Right atrium auricular region (tissue), 2 donors: ENCODE results near the gene FGF14. TPM values are rescaled to one million over a fixed set of nuclear protein-coding genes. Genes with fewer than 3 reads are reported as not detected.
"Not testable (repeated sequence)": the region's sequence is repeated elsewhere in the genome, so short reads cannot be mapped to it uniquely, and the experiment has no call there.

Source experiments
- DNase-seq: peaks from one replicate; pipeline ENCODE4 v3.0.0-alpha.2; 2019; ENCODE audit warnings: low spot score
- H3K27ac ChIP-seq, 2 donors: fragments of 200-600 bp; sonication (generic); 1 replicate in 1 of 2; 2 replicates in 1 of 2; pipeline ENCODE4 v1.5.1; 2016 to 2019
- H3K27me3 ChIP-seq, 2 donors: fragments of 200-600 bp; sonication (generic); one replicate each; pipeline versions ENCODE4 v1.5.1 to v1.6.0; 2017 to 2019
- H3K36me3 ChIP-seq: fragments of 200-600 bp; sonication (generic); one replicate; pipeline ENCODE4 v1.5.1; 2016
- H3K4me1 ChIP-seq, 2 donors: fragments of 200-600 bp; sonication (generic); one replicate each; pipeline versions ENCODE4 v1.5.1 to v1.6.0; 2017 to 2019
- H3K4me3 ChIP-seq, 2 donors: fragments of 200-600 bp; sonication (generic); 1 replicate in 1 of 2; 2 replicates in 1 of 2; pipeline ENCODE4 v1.5.1; 2017 to 2019; ENCODE audit warnings: mild to moderate bottlenecking in 1 of 2, moderate library complexity in 1 of 2
- H3K9me3 ChIP-seq, 2 donors: fragments of 200-600 bp; sonication (generic); one replicate each; pipeline ENCODE4 v1.5.1; 2019
- CTCF ChIP-seq, 2 donors: fragments of 200-600 bp; sonication (generic); IDR thresholded peaks; one replicate each; pipeline ENCODE4 v1.5.1; 2019; ENCODE audit warnings: antibody characterized with exemption in 2 of 2
- total RNA-seq, 2 donors: library from RNA; depleted of rRNA; stranded (reverse); fragments of >200 nt; gene quantifications; one replicate each; pipeline ENCODE4 v1.1.0, GENCODE V29; 2016

Gene FGF14
- total RNA-seq, 2 donors from 2014 or later, result 1.3 to 1.7 TPM

- Histone ChIP-seq H3K9me3 (no peaks in the 10 kb centered on the region), H3K27me3 (no peaks in the 10 kb centered on the region), H3K4me3 (no peak overlapping the region), H3K27ac (peak overlapping the region in 1 of 2 donors; percentile 62), H3K4me1 (no peaks in the 10 kb centered on the region), H3K36me3 (no peaks in the 10 kb centered on the region)
- DNase-seq, result no peak
- no peak for TF ChIP-seq CTCF (IDR thresholded peaks at IDR 0.05)
Measured at GRCh38 chr13:102089177-102089576, 312.7 kb downstream of the FGF14 start.

GRCh38 chr13:102073251-102073650 lies 328.6 kb downstream of the FGF14 start:
- H3K27ac ChIP-seq, result no peak overlapping the region
- TF ChIP-seq CTCF (IDR thresholded peaks at IDR 0.05), result no peak
- DNase-seq, result no peak

GRCh38 chr13:102071711-102072110 lies 330.1 kb downstream of the FGF14 start:
- Histone ChIP-seq H3K9me3 (no peaks in the 10 kb centered on the region), H3K36me3 (no peaks in the 10 kb centered on the region), H3K4me1 (no peaks in the 10 kb centered on the region), H3K27ac (no peak overlapping the region), H3K4me3 (no peak overlapping the region), H3K27me3 (no peaks in the 10 kb centered on the region)
- TF ChIP-seq CTCF (IDR thresholded peaks at IDR 0.05), result no peak
- DNase-seq, result no peak

More at GRCh38 chr13:102073251-102073650, 328.6 kb downstream of the FGF14 start:
- H3K36me3 ChIP-seq, result no peaks in the 10 kb centered on the region
- H3K4me1 ChIP-seq, result no peaks in the 10 kb centered on the region
- H3K9me3 ChIP-seq, result no peaks in the 10 kb centered on the region
- H3K4me3 ChIP-seq, result no peak overlapping the region
- H3K27me3 ChIP-seq, result no peaks in the 10 kb centered on the region

GRCh38 chr13:102068323-102068722 lies 333.5 kb downstream of the FGF14 start:
- not testable (repeated sequence) for DNase-seq, H3K27ac ChIP-seq, H3K9me3 ChIP-seq, H3K36me3 ChIP-seq, H3K4me1 ChIP-seq, H3K27me3 ChIP-seq, H3K4me3 ChIP-seq

GRCh38 chr13:102055090-102055779 lies 346.6 kb downstream of the FGF14 start:
- H3K36me3 ChIP-seq, result no peaks in the 10 kb centered on the region
- DNase-seq, result no peak
- no peaks in the 10 kb centered on the region for H3K4me1 ChIP-seq
- H3K9me3 ChIP-seq, result peaks cover 0 to 39% of the 10 kb centered on the region in 2 donors
- no peaks in the 10 kb centered on the region for H3K27me3 ChIP-seq
- no peak for TF ChIP-seq CTCF (IDR thresholded peaks at IDR 0.05)
- H3K27ac ChIP-seq, result no peak overlapping the region
- H3K4me3 ChIP-seq, result no peak overlapping the region

- Histone ChIP-seq H3K27me3 (no peaks in the 10 kb centered on the region), H3K36me3 (no peaks in the 10 kb centered on the region), H3K9me3 (peaks cover 0 to 38% of the 10 kb centered on the region in 2 donors), H3K4me3 (no peak overlapping the region), H3K4me1 (no peaks in the 10 kb centered on the region), H3K27ac (no peak overlapping the region)
- no peak for TF ChIP-seq CTCF (IDR thresholded peaks at IDR 0.05)
- DNase-seq, result no peak
Measured at GRCh38 chr13:102049853-102050252, 352.0 kb downstream of the FGF14 start.
